Muscle layer of duodenum (tissue), 2 donors: ENCODE data around the gene EFCAB10.
A peak's percentile ranks its signal among the peaks of the same experiment; 100 is the strongest.
"Not testable (repeated sequence)": the region's sequence is repeated elsewhere in the genome, so short reads cannot be mapped to it uniquely, and the experiment has no call there.

Experiments
- H3K27ac ChIP-seq: one replicate; pipeline ENCODE4 v1.7.0; 2013; ENCODE audit warnings: mild to moderate bottlenecking, low read length
- H3K27me3 ChIP-seq: one replicate; pipeline ENCODE4 v1.7.0; 2013; ENCODE audit warnings: low read depth, mild to moderate bottlenecking, control low read depth, low read length
- H3K36me3 ChIP-seq, 2 donors: one replicate each; pipeline ENCODE4 v1.7.0; 2013; ENCODE audit warnings: low read length in 2 of 2, control low read depth in 1 of 2, mild to moderate bottlenecking in 1 of 2; ENCODE audit not compliant: insufficient read depth in 2 of 2, control insufficient read depth in 1 of 2
- H3K4me1 ChIP-seq, 2 donors: one replicate each; pipeline ENCODE4 v1.7.0; 2013; ENCODE audit warnings: low read length in 2 of 2, mild to moderate bottlenecking in 2 of 2, control low read depth in 1 of 2, moderate library complexity in 1 of 2; ENCODE audit not compliant: insufficient read depth in 2 of 2, control insufficient read depth in 1 of 2
- H3K4me3 ChIP-seq, 2 donors: one replicate each; pipeline ENCODE4 v1.7.0; 2013; ENCODE audit warnings: low read length in 2 of 2, low read depth in 1 of 2, mild to moderate bottlenecking in 1 of 2
- H3K9me3 ChIP-seq, 2 donors: one replicate each; pipeline ENCODE4 v1.7.0; 2013; ENCODE audit warnings: low read length in 2 of 2, control low read depth in 1 of 2, mild to moderate bottlenecking in 1 of 2; ENCODE audit not compliant: control insufficient read depth in 1 of 2
- donor health status: healthy.

The EFCAB10 gene

GRCh38 chr7:105524840-105525239 lies 56.5 kb downstream of the EFCAB10 start:
- Histone ChIP-seq H3K36me3 (no peaks in the 10 kb centered on the region), H3K9me3 (no peaks in the 10 kb centered on the region), H3K27me3 (no peaks in the 10 kb centered on the region), H3K4me3 (no peak overlapping the region), H3K27ac (no peak overlapping the region), H3K4me1 (peaks cover 5 to 7% of the 10 kb centered on the region in 2 donors)

GRCh38 chr7:105524423-105524822 lies 56.9 kb downstream of the EFCAB10 start:
- not testable (repeated sequence) for H3K4me1 ChIP-seq, H3K36me3 ChIP-seq, H3K9me3 ChIP-seq

GRCh38 chr7:105521717-105522463 lies 59.4 kb downstream of the EFCAB10 start, which contains the start of gene PUS7:
Gene PUS7 (minus strand): TSS chr7:105522271. CDS start chr7:105508512, 13,759 bp downstream.
- Histone ChIP-seq H3K9me3 (no peaks in the 10 kb centered on the region), H3K27me3 (no peaks in the 10 kb centered on the region), H3K27ac (peak within 1 kb of the TSS; percentile 76), H3K4me3 (peak within 1 kb of the TSS; percentile 81 to 91), H3K4me1 (peaks cover 5 to 7% of the 10 kb centered on the region in 2 donors), H3K36me3 (no peaks in the 10 kb centered on the region)

More at GRCh38 chr7:105524423-105524822, 56.9 kb downstream of the EFCAB10 start:
- H3K27me3 ChIP-seq, H3K27ac ChIP-seq, H3K4me3 ChIP-seq: not testable (repeated sequence)

GRCh38 chr7:105521027-105521716 lies 60.1 kb downstream of the EFCAB10 start:
- Histone ChIP-seq H3K4me1 (peaks cover 5 to 7% of the 10 kb centered on the region in 2 donors), H3K27ac (peak overlapping the region; percentile 72), H3K9me3 (no peaks in the 10 kb centered on the region), H3K4me3 (peak overlapping the region; percentile 81 to 91), H3K36me3 (no peaks in the 10 kb centered on the region), H3K27me3 (no peaks in the 10 kb centered on the region)

- H3K4me1 ChIP-seq, H3K27me3 ChIP-seq, H3K36me3 ChIP-seq, H3K9me3 ChIP-seq, H3K27ac ChIP-seq, H3K4me3 ChIP-seq: not testable (repeated sequence)
These were observed 60.7 kb downstream of the EFCAB10 start for GRCh38 chr7:105520620-105521019.

GRCh38 chr7:105519353-105519752 lies 61.9 kb downstream of the EFCAB10 start:
- no peak overlapping the region for H3K4me3 ChIP-seq
- no peaks in the 10 kb centered on the region for H3K36me3 ChIP-seq
- H3K27me3 ChIP-seq = no peaks in the 10 kb centered on the region
- H3K27ac ChIP-seq = no peak overlapping the region
- no peaks in the 10 kb centered on the region for H3K9me3 ChIP-seq
- H3K4me1 ChIP-seq = peaks cover 5 to 7% of the 10 kb centered on the region in 2 donors

GRCh38 chr7:105515610-105516009 lies 65.7 kb downstream of the EFCAB10 start:
- H3K9me3 ChIP-seq = not testable (repeated sequence)

More at GRCh38 chr7:105515610-105516009, 65.7 kb downstream of the EFCAB10 start:
- H3K4me3 ChIP-seq, H3K27me3 ChIP-seq, H3K36me3 ChIP-seq, H3K27ac ChIP-seq, H3K4me1 ChIP-seq: not testable (repeated sequence)
